Activated B cell treated with CpG ODN at 0.5 μM for 24 hours (primary cell): ENCODE measurements around the gene PARD6B. TPM values are rescaled to one million over a fixed set of nuclear protein-coding genes. Genes with fewer than 3 reads are reported as not detected.
A peak's percentile ranks its signal among the peaks of the same experiment; 100 is the strongest.

Experiments
- ATAC-seq: fragments of 200-7000 bp; cut with Tn5 transposase; one replicate; pipeline ENCODE4 v1.10.0; 2021; ENCODE audit warnings: low read depth, mild to moderate bottlenecking, moderate library complexity
- CTCF ChIA-PET: fragments of 350-600 bp; sonication (Branson Sonifier 250); formaldehyde crosslinking; loops from one replicate; lab custom pipeline; 2021; ENCODE audit warnings: antibody characterized with exemption; lab: Charles Lee
- POLR2A ChIA-PET: fragments of 350-600 bp; sonication (Branson Sonifier 250); formaldehyde crosslinking; loops from one replicate; lab custom pipeline; 2021; ENCODE audit warnings: antibody characterized with exemption; lab: Charles Lee
- DNase-seq: peaks from one replicate; pipeline ENCODE4 v3.0.0; 2022
- H3K27ac Mint-ChIP-seq: one replicate; pipeline ENCODE4 v1.8.0; 2020; ENCODE audit warnings: mixed read lengths
- H3K27me3 Mint-ChIP-seq: one replicate; pipeline ENCODE4 v1.8.0; 2021; ENCODE audit warnings: mixed read lengths
- H3K36me3 Mint-ChIP-seq: one replicate; pipeline ENCODE4 v1.8.0; 2021; ENCODE audit warnings: low read depth, mixed read lengths
- H3K4me1 Mint-ChIP-seq: one replicate; pipeline ENCODE4 v1.8.0; 2021; ENCODE audit warnings: mixed read lengths
- H3K4me3 Mint-ChIP-seq: one replicate; pipeline ENCODE4 v1.8.0; 2020; ENCODE audit warnings: mild to moderate bottlenecking, mixed read lengths
- H3K9me3 Mint-ChIP-seq: one replicate; pipeline ENCODE4 v1.8.0; 2020; ENCODE audit warnings: mixed read lengths
- intact Hi-C: fragments of 100-400 bp; cut with micrococcal nuclease; formaldehyde crosslinking; loops from one replicate; pipeline ENCODE4 v1.15.1; 2024
- total RNA-seq: library from RNA; stranded (reverse); gene quantifications from 2 replicates; pipeline ENCODE4 v1.2.3, GENCODE V29; 2022
- TF ChIP-seq, protein P1 (sequence below): fragments of 200-600 bp; IDR thresholded peaks from one replicate; pipeline ENCODE4 v1.8.0; 2022; ENCODE audit warnings: antibody characterized with exemption, mild to moderate bottlenecking

PARD6B gene
- total RNA-seq, 1 donor from 2014 or later = 5.7 TPM

DNA sequence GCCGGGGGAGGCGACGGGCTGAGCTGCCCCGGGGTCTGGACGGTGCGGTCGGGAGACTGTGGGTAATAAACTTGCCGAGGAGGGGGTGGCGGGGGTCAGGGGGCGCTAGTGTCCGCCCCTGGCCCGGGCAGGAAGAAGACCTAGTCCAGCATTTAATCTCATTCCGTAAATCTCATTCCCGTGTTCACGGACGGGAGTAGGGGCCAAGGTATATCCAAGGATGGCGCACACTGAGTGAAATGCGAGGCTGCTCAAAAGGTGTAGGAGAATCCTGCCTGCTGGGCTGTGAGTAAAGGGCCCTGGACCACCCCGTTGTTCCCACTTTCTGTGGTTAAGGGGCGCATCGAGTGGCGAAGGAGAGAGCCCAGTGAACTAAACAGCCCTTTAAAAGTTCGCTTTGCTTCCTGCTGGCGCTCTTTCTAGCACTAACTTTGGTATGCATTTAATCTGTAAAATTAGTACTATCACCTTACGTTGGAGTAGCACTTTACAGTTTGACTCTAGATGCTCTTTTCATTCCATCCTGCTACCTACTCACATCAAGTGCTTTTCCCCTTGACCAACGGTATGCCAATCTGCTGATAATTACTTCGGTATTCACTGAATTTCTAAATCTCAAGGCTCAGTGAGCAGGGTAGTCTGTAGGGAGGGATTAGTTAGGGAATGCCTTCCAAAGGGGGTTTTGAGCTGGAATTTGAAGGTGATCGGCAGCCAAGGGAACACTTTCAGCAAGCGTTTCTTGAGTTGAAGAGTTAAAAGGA, 730 bp downstream of the PARD6B start:
- ATAC-seq = no peak
- TF ChIP-seq, protein P1, sequence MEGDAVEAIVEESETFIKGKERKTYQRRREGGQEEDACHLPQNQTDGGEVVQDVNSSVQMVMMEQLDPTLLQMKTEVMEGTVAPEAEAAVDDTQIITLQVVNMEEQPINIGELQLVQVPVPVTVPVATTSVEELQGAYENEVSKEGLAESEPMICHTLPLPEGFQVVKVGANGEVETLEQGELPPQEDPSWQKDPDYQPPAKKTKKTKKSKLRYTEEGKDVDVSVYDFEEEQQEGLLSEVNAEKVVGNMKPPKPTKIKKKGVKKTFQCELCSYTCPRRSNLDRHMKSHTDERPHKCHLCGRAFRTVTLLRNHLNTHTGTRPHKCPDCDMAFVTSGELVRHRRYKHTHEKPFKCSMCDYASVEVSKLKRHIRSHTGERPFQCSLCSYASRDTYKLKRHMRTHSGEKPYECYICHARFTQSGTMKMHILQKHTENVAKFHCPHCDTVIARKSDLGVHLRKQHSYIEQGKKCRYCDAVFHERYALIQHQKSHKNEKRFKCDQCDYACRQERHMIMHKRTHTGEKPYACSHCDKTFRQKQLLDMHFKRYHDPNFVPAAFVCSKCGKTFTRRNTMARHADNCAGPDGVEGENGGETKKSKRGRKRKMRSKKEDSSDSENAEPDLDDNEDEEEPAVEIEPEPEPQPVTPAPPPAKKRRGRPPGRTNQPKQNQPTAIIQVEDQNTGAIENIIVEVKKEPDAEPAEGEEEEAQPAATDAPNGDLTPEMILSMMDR = no peak
- CTCF ChIA-PET = interaction anchor here (0.9 kb wide), 1 partner anchor 17 kb away, joined by 3 read pairs; no protein-coding TSS in a partner anchor
- Mint-ChIP-seq H3K4me1 (peaks cover 16% of the 10 kb centered on the region), H3K4me3 (peak overlapping the region; percentile 89), H3K9me3 (no peaks in the 10 kb centered on the region), H3K27me3 (no peaks in the 10 kb centered on the region), H3K36me3 (peaks cover 3% of the 10 kb centered on the region), H3K27ac (peak overlapping the region; percentile 69)
- POLR2A ChIA-PET = interaction anchor here (0.5 to 1.4 kb wide), 8 partner anchors 17 to 829 kb away, joined by 3 to 4 read pairs (median 3); partner anchors contain the start of genes ADNP, BCAS4 and CEBPB
- intact Hi-C loops = loop anchor here (1.0 to 10.0 kb wide), 11 partner anchors 17 to 1460 kb away; partner anchors contain the start of genes ADNP, CEBPB, PTPN1 and ZFP64
- DNase-seq = no peak

DNA sequence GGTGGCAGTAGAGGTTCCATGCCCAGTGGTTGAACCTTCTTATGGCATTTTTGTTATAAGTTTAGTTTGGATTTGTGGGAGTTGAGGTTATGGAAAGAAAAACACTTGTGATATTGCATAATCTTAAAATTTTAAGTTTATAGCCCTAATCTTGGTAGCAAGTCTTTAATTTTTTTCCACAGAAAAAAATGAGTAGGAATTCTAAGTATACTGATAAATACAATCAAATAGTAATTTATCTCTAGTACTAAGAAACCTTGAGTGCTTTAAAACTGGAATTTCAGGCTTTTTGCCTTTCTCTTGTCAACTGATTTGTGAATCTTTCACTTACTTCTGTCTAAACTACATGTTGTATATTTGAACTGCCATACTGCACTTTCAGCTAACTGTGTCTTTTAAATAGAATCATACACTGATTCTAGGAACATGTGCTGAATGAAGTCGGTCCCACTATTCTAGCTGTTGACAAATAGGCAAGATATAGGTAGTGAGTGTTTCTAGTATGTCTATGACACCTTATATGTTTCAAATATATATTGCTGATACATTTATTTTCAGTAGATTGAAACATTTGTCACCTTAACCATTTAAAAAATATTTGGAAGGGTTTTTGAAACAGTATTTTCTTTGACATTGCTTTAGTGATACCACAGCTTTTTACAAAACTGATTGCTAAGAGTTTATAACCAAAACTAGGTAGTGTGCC, 2.4 kb downstream of the PARD6B start:
- intact Hi-C loops = loop anchor here (5.0 to 10.0 kb wide), 5 partner anchors 131 to 1459 kb away; partner anchors contain the start of gene ZFP64
- CTCF ChIA-PET = interaction anchor here (0.6 to 1.6 kb wide), 2 partner anchors 16 to 83 kb away, joined by 3 to 5 read pairs; no protein-coding TSS in a partner anchor
- ATAC-seq (no peak), DNase-seq (no peak)
- TF ChIP-seq, protein P1 = no peak
- H3K4me3 Mint-ChIP-seq = no peak overlapping the region
- no peak overlapping the region for H3K27ac Mint-ChIP-seq
- peaks cover 10% of the 10 kb centered on the region for H3K36me3 Mint-ChIP-seq
- H3K4me1 Mint-ChIP-seq = peaks cover 16% of the 10 kb centered on the region
- no peaks in the 10 kb centered on the region for H3K27me3 Mint-ChIP-seq
- POLR2A ChIA-PET = no interaction called here
- no peaks in the 10 kb centered on the region for H3K9me3 Mint-ChIP-seq

DNA sequence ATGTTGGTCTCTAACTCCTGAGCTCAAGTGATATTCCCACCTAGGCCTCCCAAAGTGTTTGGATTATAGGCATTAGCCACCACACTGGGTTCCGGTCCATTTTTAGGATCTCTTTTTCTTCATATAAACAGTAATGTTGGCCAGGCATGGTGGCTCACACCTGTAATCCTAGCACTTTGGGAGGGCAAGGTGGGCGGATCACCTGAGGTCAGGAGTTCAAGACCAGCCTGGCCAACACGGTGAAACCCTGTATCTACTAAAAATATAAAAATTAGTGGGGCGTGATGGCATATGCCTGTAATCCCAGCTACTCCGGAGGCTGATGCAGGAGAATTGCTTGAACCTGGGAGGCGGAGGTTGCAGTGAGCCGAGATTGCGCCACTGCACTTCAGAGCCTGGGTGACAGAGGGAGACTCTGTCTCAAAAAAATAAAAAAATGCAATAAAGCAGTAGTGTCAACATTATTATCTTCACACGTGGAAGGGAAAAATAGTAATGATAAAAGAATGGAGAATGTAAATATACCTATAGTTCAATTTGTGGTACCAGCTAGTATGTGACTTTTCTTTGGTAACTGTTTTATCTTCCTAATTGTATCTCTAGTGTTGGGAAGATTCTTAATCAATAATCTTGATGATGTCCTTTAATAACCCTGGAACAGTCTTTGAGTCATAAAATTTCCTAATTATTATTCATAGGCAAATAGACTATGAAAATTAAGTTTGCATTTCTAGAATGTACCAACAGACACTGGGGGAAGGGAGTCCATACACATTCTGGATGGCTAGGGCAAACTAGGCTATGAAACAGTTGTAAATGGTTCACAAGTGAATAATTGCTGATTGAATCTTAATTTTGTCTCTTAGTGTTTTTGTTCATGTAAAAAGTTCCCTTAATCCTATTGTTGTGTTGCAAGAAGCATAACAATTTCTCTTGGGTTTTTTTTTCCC, 3.6 kb downstream of the PARD6B start:
- ATAC-seq = no peak
- TF ChIP-seq, protein P1 = no peak
- Mint-ChIP-seq H3K4me1 (peaks cover 16% of the 10 kb centered on the region), H3K36me3 (peaks cover 18% of the 10 kb centered on the region), H3K4me3 (no peak overlapping the region), H3K27me3 (no peaks in the 10 kb centered on the region), H3K27ac (no peak overlapping the region), H3K9me3 (no peaks in the 10 kb centered on the region)
- ChIA-PET POLR2A (no interaction called here), CTCF (interaction anchor here (0.5 to 1.6 kb wide), 2 partner anchors 14 to 27 kb away, joined by 3 to 5 read pairs; no protein-coding TSS in a partner anchor)
- intact Hi-C loops = loop anchor here (5.0 to 10.0 kb wide), 5 partner anchors 133 to 1457 kb away; partner anchors contain the start of gene ZFP64
- no peak for DNase-seq

DNA sequence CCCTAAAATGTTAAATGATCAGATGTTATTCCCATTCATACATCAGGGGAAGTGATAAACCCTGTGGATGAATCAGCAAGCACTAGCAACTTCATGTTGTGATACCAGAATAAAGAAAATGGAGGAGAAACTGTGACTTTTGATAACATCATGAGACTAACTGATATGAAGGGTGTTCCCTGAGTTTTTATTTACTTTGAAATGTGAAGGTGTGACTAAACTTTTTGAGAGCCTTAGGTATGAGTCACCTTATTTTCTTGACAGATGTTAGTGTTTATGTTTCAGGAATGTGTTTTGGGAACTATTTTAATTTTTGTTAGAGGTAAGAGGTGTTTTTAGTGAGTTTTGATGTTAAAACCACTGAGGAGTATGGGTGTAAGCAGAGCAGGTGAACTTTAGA, 4.4 kb downstream of the PARD6B start:
- TF ChIP-seq, protein P1 = no peak
- Mint-ChIP-seq H3K9me3 (no peaks in the 10 kb centered on the region), H3K27me3 (no peaks in the 10 kb centered on the region), H3K4me1 (peaks cover 13% of the 10 kb centered on the region), H3K4me3 (no peak overlapping the region), H3K36me3 (peaks cover 19% of the 10 kb centered on the region), H3K27ac (no peak overlapping the region)
- ChIA-PET POLR2A (no interaction called here), CTCF (no interaction called here)
- DNase-seq = no peak
- intact Hi-C loops = loop anchor here (10.0 kb wide), 2 partner anchors 161 to 931 kb away; no protein-coding TSS in a partner anchor
- no peak for ATAC-seq
